Measurements from ENCODE around the gene FYCO1. TPM values are rescaled to one million over a fixed set of nuclear protein-coding genes. Genes with fewer than 3 reads are reported as not detected.

Gene FYCO1
- total and polyA plus RNA-seq, 10 of the 15 experiments (the other 5 are each of a cell fraction or from before 2014, with no cell fraction given), result 1.5 to 8.4 (median 6.5) TPM

DNA sequence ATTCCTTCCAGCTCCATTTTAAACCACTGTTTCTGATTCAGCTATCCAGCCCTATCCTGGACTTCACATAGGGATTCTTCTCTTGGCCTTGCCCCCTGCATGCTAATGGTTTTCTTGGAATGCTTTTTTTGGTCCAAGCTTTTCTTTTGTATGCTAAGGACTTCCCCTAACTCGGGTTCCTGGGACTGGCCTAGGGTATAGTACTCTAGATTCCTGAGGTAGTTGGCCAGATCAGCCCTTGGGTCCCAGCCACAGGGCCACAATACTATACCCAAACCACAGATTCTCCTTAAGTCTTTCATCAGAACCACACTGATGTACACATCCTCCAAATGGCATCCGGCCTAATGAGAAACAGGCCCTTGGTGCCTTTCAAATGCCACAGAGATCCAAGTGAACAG lies 2.8 kb downstream of the FYCO1 start:
- Histone ChIP-seq H3K4me2 (ENCODE audit: control insufficient read depth, insufficient read depth) (peak overlapping the region; percentile 84), H3K36me3 (ENCODE audit: control insufficient read depth in 2 of 2, insufficient read depth in 2 of 2, low read length in 1 of 2) (no peaks in the 10 kb centered on the region), H4K20me1 (ENCODE audit: control insufficient read depth, insufficient read depth) (no peaks in the 10 kb centered on the region), H3K27ac (ENCODE audit: control insufficient read depth, insufficient read depth) (peak overlapping the region; percentile 37; the same call in 1 of the 2 replicates), H3K27me3 (replicated peaks in 1 of 2; ENCODE audit: control insufficient read depth in 2 of 2, insufficient read depth in 2 of 2, low read length in 1 of 2) (no peaks in the 10 kb centered on the region), H3K4me3 (peak overlapping the region; percentile 16; the same call in 1 of the 2 replicates), H3K79me2 (ENCODE audit: control insufficient read depth, insufficient read depth, low read length) (peaks cover 16% of the 10 kb centered on the region), H2AFZ (ENCODE audit: control insufficient read depth, low read depth, low read length) (no peak overlapping the region), H3K9me3 (replicated peaks; ENCODE audit: control insufficient read depth, insufficient read depth, low read length) (no peaks in the 10 kb centered on the region), H3K4me1 (ENCODE audit: control insufficient read depth, insufficient read depth, low read length) (peaks cover 30% of the 10 kb centered on the region), H3K9ac (ENCODE audit: control insufficient read depth, insufficient read depth, low read length) (no peak overlapping the region)
- in situ Hi-C loops (cut with MboI) (no loop called here), intact Hi-C loops (cut with micrococcal nuclease; ENCODE audit: unreplicated experiment) (no loop called here)
- SMC1A ChIA-PET (ENCODE audit: uncharacterized antibody, unreplicated experiment), result interaction anchor here (0.8 to 5.7 kb wide), 13 partner anchors 10 to 376 kb away, joined by 3 to 35 read pairs (median 4); no protein-coding TSS in a partner anchor
- BruUV-seq (replicated peaks), result no TSS peak
- POLR2A ChIA-PET, result interaction anchor here (0.6 to 0.9 kb wide), 2 partner anchors 13 to 39 kb away, joined by 3 to 4 read pairs; no protein-coding TSS in a partner anchor
- DNase-seq (ENCODE audit: low read depth, low spot score), result no peak
- no peak for ATAC-seq
- RAD21 ChIA-PET (ENCODE audit: unreplicated experiment), result interaction anchor here (0.7 to 5.0 kb wide), 10 partner anchors 13 to 215 kb away, joined by 3 to 32 read pairs (median 5); partner anchors contain the start of gene CCR1
- TF ChIP-seq, protein P1, sequence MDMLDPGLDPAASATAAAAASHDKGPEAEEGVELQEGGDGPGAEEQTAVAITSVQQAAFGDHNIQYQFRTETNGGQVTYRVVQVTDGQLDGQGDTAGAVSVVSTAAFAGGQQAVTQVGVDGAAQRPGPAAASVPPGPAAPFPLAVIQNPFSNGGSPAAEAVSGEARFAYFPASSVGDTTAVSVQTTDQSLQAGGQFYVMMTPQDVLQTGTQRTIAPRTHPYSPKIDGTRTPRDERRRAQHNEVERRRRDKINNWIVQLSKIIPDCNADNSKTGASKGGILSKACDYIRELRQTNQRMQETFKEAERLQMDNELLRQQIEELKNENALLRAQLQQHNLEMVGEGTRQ (IDR thresholded peaks at IDR 0.05; ENCODE audit: borderline replicate concordance, low read depth, low read length), result no peak
- no peak for TF ChIP-seq SUPT20H (IDR thresholded peaks at IDR 0.05; ENCODE audit: borderline replicate concordance, control insufficient read depth, low read depth, low read length)
- no peak for TF ChIP-seq SREBF1 (IDR thresholded peaks at IDR 0.05; ENCODE audit: low read length)
- TF ChIP-seq REST (IDR thresholded peaks at IDR 0.05; ENCODE audit: low read depth, low read length), result no peak
- TF ChIP-seq RUNX3 (IDR thresholded peaks at IDR 0.05; ENCODE audit: low read length), result peak; percentile 26; the same call in 1 of the 2 replicates
- TF ChIP-seq PAX8 (IDR thresholded peaks at IDR 0.05), result no peak
- TF ChIP-seq IKZF1 (conservative IDR thresholded peaks at IDR 0.05), result 0 out of 2 replicates have a peak, but pooled peaks have one; percentile 2
- no peak for TF ChIP-seq ZNF384 (IDR thresholded peaks at IDR 0.05; ENCODE audit: borderline replicate concordance, low read depth, low read length)
- no peak for FAIRE-seq
- WGBS (ENCODE audit: insufficient coverage, insufficient replicate concordance, low lambda C conversion rate, missing lambda C conversion rate), result 66% methylated on average over 2 of the region's 2 CpGs
- CTCF ChIA-PET, result interaction anchor here (0.6 to 5.2 kb wide), 4 partner anchors 32 to 85 kb away, joined by 3 to 40 read pairs (median 14); no protein-coding TSS in a partner anchor

Measured in GM12878 (cell line).